Hepatocyte (in vitro differentiated cells): ENCODE data around the gene SLC45A2. TPM values are rescaled to one million over a fixed set of nuclear protein-coding genes. Genes with fewer than 3 reads are reported as not detected.

Experiments
- DNase-seq: peaks from one replicate; pipeline ENCODE4 v3.0.0-alpha.2; 2016; ENCODE audit warnings: low spot score
- H2AFZ ChIP-seq: fragments of 200-600 bp; sonication (generic); 2 replicates; pipeline ENCODE4 v1.6.0; 2016; ENCODE audit warnings: antibody characterized with exemption, mild to moderate bottlenecking
- H3K27ac ChIP-seq: fragments of 200-600 bp; sonication (generic); 2 replicates; pipeline ENCODE4 v1.5.1; 2016; ENCODE audit warnings: mild to moderate bottlenecking
- H3K27me3 ChIP-seq: fragments of 200-600 bp; sonication (generic); 2 replicates; pipeline ENCODE4 v1.6.1; 2016
- H3K36me3 ChIP-seq: fragments of 200-600 bp; sonication (generic); replicated peaks from 2 replicates; pipeline ENCODE4 v1.5.1; 2016; ENCODE audit warnings: low read depth; ENCODE audit not compliant: insufficient read depth
- H3K4me1 ChIP-seq: fragments of 200-600 bp; sonication (generic); 2 replicates; pipeline ENCODE4 v1.5.1; 2016; ENCODE audit warnings: mild to moderate bottlenecking, moderate library complexity; ENCODE audit not compliant: insufficient read depth
- H3K4me2 ChIP-seq: fragments of 200-600 bp; sonication (generic); 2 replicates; pipeline ENCODE4 v1.6.0; 2016
- H3K4me3 ChIP-seq: fragments of 200-600 bp; sonication (generic); 2 replicates; pipeline ENCODE4 v1.5.1; 2016; ENCODE audit warnings: mild to moderate bottlenecking
- H3K79me2 ChIP-seq: fragments of 200-600 bp; sonication (generic); 2 replicates; pipeline ENCODE4 v1.6.0; 2017; ENCODE audit warnings: mild to moderate bottlenecking
- H3K9me2 ChIP-seq: fragments of 200-600 bp; sonication (generic); replicated peaks from 2 replicates; pipeline ENCODE4 v1.6.0; 2017; ENCODE audit warnings: mild to moderate bottlenecking; ENCODE audit not compliant: insufficient read depth
- H3K9me3 ChIP-seq: fragments of 200-600 bp; sonication (generic); 2 replicates; pipeline ENCODE4 v1.5.1; 2016; ENCODE audit warnings: low read depth, mild to moderate bottlenecking
- H4K20me1 ChIP-seq: fragments of 200-600 bp; sonication (generic); 2 replicates; pipeline ENCODE4 v1.6.0; 2016; ENCODE audit warnings: mild to moderate bottlenecking; ENCODE audit not compliant: insufficient read depth, poor library complexity, severe bottlenecking
- EZH2 ChIP-seq: fragments of 200-600 bp; sonication (generic); IDR thresholded peaks from 2 replicates; pipeline ENCODE4 v1.6.1; 2016; ENCODE audit warnings: antibody characterized with exemption, mild to moderate bottlenecking, borderline replicate concordance
- EZH2phosphoT487 ChIP-seq: fragments of 200-600 bp; sonication (generic); IDR thresholded peaks from one replicate; pipeline ENCODE4 v1.6.1; 2018; ENCODE audit warnings: antibody characterized with exemption, mild to moderate bottlenecking, low read depth, moderate library complexity; ENCODE audit not compliant: unreplicated experiment, severe bottlenecking
- whole genome bisulfite sequencing: methylation state at CpG from one replicate; pipeline ENCODE4 v1.1.6; 2016; ENCODE audit warnings: low lambda C conversion rate; ENCODE audit errors: missing lambda C conversion rate; 5-methylcytosine and 5-hydroxymethylcytosine counted together
- polyA plus RNA-seq: library from polyadenylated mRNA; unstranded; fragments of >200 nt; fragmentation: Nextera tagmentation; extraction: Ambion mirVana; gene quantifications from 2 replicates; pipeline ENCODE4 v1.2.1, GENCODE V29; 2016
- total RNA-seq: library from RNA; depleted of rRNA; stranded (reverse); fragments of >200 nt; gene quantifications from 2 replicates; pipeline ENCODE4 v1.2.3, GENCODE V29; 2014
- TF ChIP-seq, protein P1 (sequence below): fragments of 200-600 bp; sonication (generic); IDR thresholded peaks from 2 replicates; pipeline ENCODE4 v1.5.1; 2016; ENCODE audit warnings: antibody characterized with exemption, mild to moderate bottlenecking; ENCODE audit not compliant: poor library complexity

Gene SLC45A2
- total and polyA plus RNA-seq, 2 experiments from 2014 or later = 1.4 to 1.8 TPM

DNA sequence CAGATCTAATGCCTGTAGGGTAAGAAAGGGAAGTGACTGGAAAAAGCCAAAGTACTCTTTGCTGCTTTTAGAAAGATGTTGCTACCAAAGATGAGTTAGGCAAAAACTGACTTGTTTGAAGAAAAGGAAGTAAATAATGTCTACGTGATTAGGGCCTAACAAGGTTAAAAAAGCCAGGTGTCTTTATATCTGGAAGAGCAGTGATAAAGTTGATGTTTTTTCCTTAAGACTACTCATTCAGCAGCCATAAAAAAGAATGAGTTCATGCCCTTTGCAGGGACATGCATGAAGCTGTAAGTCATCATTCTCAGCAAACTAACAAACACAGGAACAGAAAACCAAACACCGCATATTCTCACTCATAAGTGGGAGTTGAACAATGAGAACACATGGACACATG is 36.8 kb upstream of the SLC45A2 start:
- TF ChIP-seq, protein P1, sequence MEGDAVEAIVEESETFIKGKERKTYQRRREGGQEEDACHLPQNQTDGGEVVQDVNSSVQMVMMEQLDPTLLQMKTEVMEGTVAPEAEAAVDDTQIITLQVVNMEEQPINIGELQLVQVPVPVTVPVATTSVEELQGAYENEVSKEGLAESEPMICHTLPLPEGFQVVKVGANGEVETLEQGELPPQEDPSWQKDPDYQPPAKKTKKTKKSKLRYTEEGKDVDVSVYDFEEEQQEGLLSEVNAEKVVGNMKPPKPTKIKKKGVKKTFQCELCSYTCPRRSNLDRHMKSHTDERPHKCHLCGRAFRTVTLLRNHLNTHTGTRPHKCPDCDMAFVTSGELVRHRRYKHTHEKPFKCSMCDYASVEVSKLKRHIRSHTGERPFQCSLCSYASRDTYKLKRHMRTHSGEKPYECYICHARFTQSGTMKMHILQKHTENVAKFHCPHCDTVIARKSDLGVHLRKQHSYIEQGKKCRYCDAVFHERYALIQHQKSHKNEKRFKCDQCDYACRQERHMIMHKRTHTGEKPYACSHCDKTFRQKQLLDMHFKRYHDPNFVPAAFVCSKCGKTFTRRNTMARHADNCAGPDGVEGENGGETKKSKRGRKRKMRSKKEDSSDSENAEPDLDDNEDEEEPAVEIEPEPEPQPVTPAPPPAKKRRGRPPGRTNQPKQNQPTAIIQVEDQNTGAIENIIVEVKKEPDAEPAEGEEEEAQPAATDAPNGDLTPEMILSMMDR = no peak
- no peak for TF ChIP-seq EZH2phosphoT487
- TF ChIP-seq EZH2 = no peak
- Histone ChIP-seq H3K27me3 (no peaks in the 10 kb centered on the region), H3K79me2 (no peaks in the 10 kb centered on the region), H3K9me3 (no peaks in the 10 kb centered on the region), H3K4me3 (no peak overlapping the region), H3K4me1 (peaks cover 24% of the 10 kb centered on the region), H3K27ac (peak overlapping the region; percentile 80), H3K4me2 (no peak overlapping the region), H3K9me2 (no peaks in the 10 kb centered on the region), H4K20me1 (no peaks in the 10 kb centered on the region), H3K36me3 (no peaks in the 10 kb centered on the region), H2AFZ (no peak overlapping the region)
- DNase-seq = no peak
- 72% methylated on average over 2 of the region's 2 CpGs for WGBS

DNA sequence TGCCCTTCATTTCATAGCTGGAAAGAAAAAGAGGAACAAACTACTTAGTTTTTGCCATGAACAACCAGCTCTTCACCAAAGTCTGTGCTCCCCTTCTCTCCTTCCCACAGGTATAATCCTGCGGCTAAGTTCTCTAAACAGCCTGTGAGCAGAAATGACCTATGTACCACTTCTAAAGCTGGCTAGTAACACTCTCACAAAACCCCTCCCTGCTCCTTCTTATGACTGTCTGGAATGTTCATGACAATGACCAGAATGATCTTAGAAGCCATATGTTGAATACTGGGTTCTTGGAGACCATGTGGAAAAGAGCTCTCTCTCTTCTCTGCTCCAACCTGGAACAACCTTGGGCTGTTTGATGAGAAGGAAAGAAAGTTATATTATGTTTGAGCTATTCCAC is 36.2 kb upstream of the SLC45A2 start:
- H3K4me1 ChIP-seq = peaks cover 28% of the 10 kb centered on the region
- no peaks in the 10 kb centered on the region for H4K20me1 ChIP-seq
- TF ChIP-seq, protein P1 = no peak
- no peak for TF ChIP-seq EZH2
- no peak for TF ChIP-seq EZH2phosphoT487
- H3K4me3 ChIP-seq = no peak overlapping the region
- H3K79me2 ChIP-seq = no peaks in the 10 kb centered on the region
- no peaks in the 10 kb centered on the region for H3K9me3 ChIP-seq
- peak; percentile 34 for DNase-seq
- H2AFZ ChIP-seq = no peak overlapping the region
- peak overlapping the region; percentile 80 for H3K27ac ChIP-seq
- no peaks in the 10 kb centered on the region for H3K9me2 ChIP-seq
- H3K36me3 ChIP-seq = no peaks in the 10 kb centered on the region
- peak overlapping the region; percentile 25 for H3K4me2 ChIP-seq
- WGBS = 92% methylated on average over 1 of the region's 1 CpG
- H3K27me3 ChIP-seq = no peaks in the 10 kb centered on the region

DNA sequence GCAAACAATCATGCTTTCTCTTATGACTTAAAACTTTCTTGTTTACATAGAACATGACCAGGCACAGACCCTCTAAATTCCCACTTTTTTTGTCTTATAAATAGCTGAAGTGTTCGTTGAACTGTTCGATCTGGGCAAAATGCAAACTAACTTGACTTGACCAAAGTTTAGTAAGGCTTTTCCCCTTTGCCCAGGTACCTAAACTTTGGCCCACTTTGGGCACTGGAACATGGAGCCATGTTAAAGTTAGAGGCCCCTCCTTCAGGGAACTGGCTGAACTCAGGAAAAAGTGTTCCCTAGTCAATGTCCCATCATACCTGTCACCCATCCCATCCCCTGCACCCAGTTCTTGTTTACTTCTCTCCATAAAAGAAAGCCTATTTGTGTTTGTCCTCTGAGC is 32.8 kb upstream of the SLC45A2 start:
- no peak overlapping the region for H3K4me3 ChIP-seq
- no peaks in the 10 kb centered on the region for H3K36me3 ChIP-seq
- no peaks in the 10 kb centered on the region for H3K9me2 ChIP-seq
- H4K20me1 ChIP-seq = no peaks in the 10 kb centered on the region
- no peaks in the 10 kb centered on the region for H3K79me2 ChIP-seq
- no peak overlapping the region for H3K4me2 ChIP-seq
- no peak overlapping the region for H2AFZ ChIP-seq
- H3K27ac ChIP-seq = no peak overlapping the region
- H3K9me3 ChIP-seq = no peaks in the 10 kb centered on the region
- TF ChIP-seq EZH2 = no peak
- TF ChIP-seq, protein P1 = no peak
- no peak for TF ChIP-seq EZH2phosphoT487
- no peak for DNase-seq
- WGBS = 89% methylated on average over 2 of the region's 2 CpGs
- H3K27me3 ChIP-seq = no peaks in the 10 kb centered on the region
- H3K4me1 ChIP-seq = peaks cover 40% of the 10 kb centered on the region

DNA sequence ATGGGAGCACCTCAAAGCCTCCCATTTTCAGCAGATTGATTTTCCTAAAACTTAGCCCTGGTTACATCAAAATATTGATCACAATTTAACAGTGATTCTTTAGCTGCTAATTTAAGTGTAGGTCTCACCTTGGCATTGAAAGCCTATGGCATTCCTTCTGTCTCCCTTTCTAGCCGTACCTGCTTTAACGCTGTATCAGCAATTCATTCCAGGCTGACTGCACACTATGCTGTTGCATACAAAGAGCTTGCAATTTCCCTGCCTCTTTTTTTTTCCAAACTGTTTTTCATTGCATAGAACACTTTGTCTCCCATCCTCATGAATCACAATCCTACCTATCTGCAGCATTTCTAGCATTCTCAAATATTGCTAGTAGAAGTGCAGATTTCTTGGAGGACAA is 32.3 kb upstream of the SLC45A2 start:
- Histone ChIP-seq H3K9me3 (no peaks in the 10 kb centered on the region), H4K20me1 (no peaks in the 10 kb centered on the region), H3K36me3 (no peaks in the 10 kb centered on the region), H2AFZ (no peak overlapping the region), H3K9me2 (no peaks in the 10 kb centered on the region), H3K4me1 (peaks cover 35% of the 10 kb centered on the region), H3K27ac (peak overlapping the region; percentile 35), H3K79me2 (no peaks in the 10 kb centered on the region), H3K27me3 (no peaks in the 10 kb centered on the region), H3K4me3 (no peak overlapping the region), H3K4me2 (peak overlapping the region; percentile 52)
- 63% methylated on average over 2 of the region's 2 CpGs for WGBS
- DNase-seq = no peak
- TF ChIP-seq EZH2phosphoT487 = no peak
- TF ChIP-seq EZH2 = no peak
- TF ChIP-seq, protein P1 = no peak
